ENCODE data around the gene P3H2.
A peak's percentile ranks its signal among the peaks of the same experiment; 100 is the strongest.

Gene P3H2

GRCh38 chr3:190060192-190060775 lies 60.4 kb downstream of the P3H2 start:
- Histone ChIP-seq H3K79me2 (no peaks in the 10 kb centered on the region), H3K27ac (no peak overlapping the region), H3K36me3 (ENCODE audit: control insufficient read depth, insufficient read depth, low read length) (no peaks in the 10 kb centered on the region), H3K9ac (no peak overlapping the region), H3K4me2 (ENCODE audit: low read length) (no peak overlapping the region), H3K4me1 (no peaks in the 10 kb centered on the region), H3K9me3 (ENCODE audit: control insufficient read depth, low read length) (no peaks in the 10 kb centered on the region), H3K27me3 (ENCODE audit: control insufficient read depth, insufficient read depth, low read length) (no peaks in the 10 kb centered on the region), H2AFZ (no peak overlapping the region), H3K4me3 (ENCODE audit: low read depth, low read length) (no peak overlapping the region)
- TF ChIP-seq CTCF (IDR thresholded peaks at IDR 0.05), result no peak

- no peak overlapping the region for H3K4me2 ChIP-seq (ENCODE audit: low read length)
- no peaks in the 10 kb centered on the region for H3K27me3 ChIP-seq (ENCODE audit: control insufficient read depth, insufficient read depth, low read length)
- no peak for TF ChIP-seq CTCF (IDR thresholded peaks at IDR 0.05)
- H3K79me2 ChIP-seq, result no peaks in the 10 kb centered on the region
- H3K4me1 ChIP-seq, result no peaks in the 10 kb centered on the region
- H3K9ac ChIP-seq, result no peak overlapping the region
- no peaks in the 10 kb centered on the region for H3K9me3 ChIP-seq (ENCODE audit: control insufficient read depth, low read length)
- no peak overlapping the region for H2AFZ ChIP-seq
- no peak overlapping the region for H3K27ac ChIP-seq
- H3K36me3 ChIP-seq (ENCODE audit: control insufficient read depth, insufficient read depth, low read length), result no peaks in the 10 kb centered on the region
- no peak overlapping the region for H3K4me3 ChIP-seq (ENCODE audit: low read depth, low read length)
Observed at GRCh38 chr3:190059242-190059590, 61.5 kb downstream of the P3H2 start.

- Histone ChIP-seq H3K9ac (no peak overlapping the region), H3K36me3 (ENCODE audit: control insufficient read depth, insufficient read depth, low read length) (no peaks in the 10 kb centered on the region), H3K9me3 (ENCODE audit: control insufficient read depth, low read length) (no peaks in the 10 kb centered on the region), H3K27me3 (ENCODE audit: control insufficient read depth, insufficient read depth, low read length) (no peaks in the 10 kb centered on the region), H3K27ac (no peak overlapping the region), H3K4me1 (no peaks in the 10 kb centered on the region), H3K79me2 (no peaks in the 10 kb centered on the region), H2AFZ (peak overlapping the region; percentile 3), H3K4me2 (ENCODE audit: low read length) (no peak overlapping the region), H3K4me3 (ENCODE audit: low read depth, low read length) (no peak overlapping the region)
- no peak for TF ChIP-seq CTCF (IDR thresholded peaks at IDR 0.05)
Observed at GRCh38 chr3:190058521-190059241, 62.0 kb downstream of the P3H2 start.

- Histone ChIP-seq H3K4me3 (ENCODE audit: low read depth, low read length) (no peak overlapping the region), H3K4me1 (no peaks in the 10 kb centered on the region), H3K9me3 (ENCODE audit: control insufficient read depth, low read length) (no peaks in the 10 kb centered on the region), H3K27me3 (ENCODE audit: control insufficient read depth, insufficient read depth, low read length) (no peaks in the 10 kb centered on the region), H3K79me2 (no peaks in the 10 kb centered on the region), H3K27ac (no peak overlapping the region), H3K4me2 (ENCODE audit: low read length) (no peak overlapping the region), H3K9ac (no peak overlapping the region), H3K36me3 (ENCODE audit: control insufficient read depth, insufficient read depth, low read length) (no peaks in the 10 kb centered on the region), H2AFZ (no peak overlapping the region)
- no peak for TF ChIP-seq CTCF (IDR thresholded peaks at IDR 0.05)
Observed at GRCh38 chr3:190056742-190057141, 64.0 kb downstream of the P3H2 start.

- Histone ChIP-seq H3K4me2 (ENCODE audit: low read length) (no peak overlapping the region), H3K79me2 (no peaks in the 10 kb centered on the region), H3K27me3 (ENCODE audit: control insufficient read depth, insufficient read depth, low read length) (no peaks in the 10 kb centered on the region), H3K9ac (no peak overlapping the region), H3K36me3 (ENCODE audit: control insufficient read depth, insufficient read depth, low read length) (no peaks in the 10 kb centered on the region), H2AFZ (no peak overlapping the region), H3K9me3 (ENCODE audit: control insufficient read depth, low read length) (no peaks in the 10 kb centered on the region), H3K4me1 (no peaks in the 10 kb centered on the region), H3K4me3 (ENCODE audit: low read depth, low read length) (no peak overlapping the region), H3K27ac (no peak overlapping the region)
- no peak for TF ChIP-seq CTCF (IDR thresholded peaks at IDR 0.05)
Observed at GRCh38 chr3:190055773-190056172, 64.9 kb downstream of the P3H2 start.

All from parathyroid adenoma (tissue), 2 donors.